Mesodermal cell (in vitro differentiated cells): ENCODE measurements around the gene SMIM38. TPM values are rescaled to one million over a fixed set of nuclear protein-coding genes. Genes with fewer than 3 reads are reported as not detected.

Experiments
- H3K27ac ChIP-seq: 2 replicates; pipeline ENCODE4 v1.7.0; 2013; ENCODE audit warnings: mild to moderate bottlenecking, low read depth, low read length, moderate library complexity; ENCODE audit not compliant: severe bottlenecking
- H3K36me3 ChIP-seq: 2 replicates; pipeline ENCODE4 v1.7.1; 2013; ENCODE audit warnings: mild to moderate bottlenecking, low read length, moderate library complexity; ENCODE audit not compliant: control insufficient read depth, insufficient read depth
- H3K4me1 ChIP-seq: one replicate; pipeline ENCODE4 v1.7.1; 2013; ENCODE audit warnings: mild to moderate bottlenecking, low read length; ENCODE audit not compliant: insufficient read depth, control insufficient read depth, poor library complexity, severe bottlenecking
- H3K4me3 ChIP-seq: 2 replicates; pipeline ENCODE4 v1.7.0; 2013; ENCODE audit warnings: low read length, control low read depth, mild to moderate bottlenecking; ENCODE audit not compliant: insufficient read depth, poor library complexity, severe bottlenecking; ENCODE audit errors: extremely low read depth
- H3K9me3 ChIP-seq: 2 replicates; pipeline ENCODE4 v1.7.1; 2013; ENCODE audit warnings: mild to moderate bottlenecking, low read length, moderate library complexity; ENCODE audit not compliant: control insufficient read depth
- WGBS, 2 experiments: methylation state at CpG; one replicate each; pipeline ENCODE4 v1.1.5; 2013; ENCODE audit warnings: missing lambda C conversion rate in 2 of 2; ENCODE audit not compliant: insufficient coverage in 2 of 2; 5-methylcytosine and 5-hydroxymethylcytosine counted together
- polyA plus RNA-seq, 2 experiments: library from polyadenylated mRNA; stranded (reverse); fragments of 50-300 nt; gene quantifications; one replicate each; pipeline ENCODE4 v1.2.3, GENCODE V29; 2013

Gene SMIM38
- polyA plus RNA-seq (2013, experiment 1 of 2), result 0.29 TPM
- 0.20 TPM for polyA plus RNA-seq (2013, experiment 2 of 2)

GRCh38 chr11:69155302-69156234 lies at the start of gene SMIM38:
SMIM38 (plus strand) TSS chr11:69155935; CDS start chr11:69157847, 1,912 bp downstream.
- Histone ChIP-seq H3K36me3 (no peaks in the 10 kb centered on the region), H3K27ac (peak within 1 kb of the TSS; percentile 80), H3K4me1 (peaks cover 58% of the 10 kb centered on the region), H3K4me3 (no peak within 1 kb of the TSS), H3K9me3 (no peaks in the 10 kb centered on the region)
- 87 to 93% methylated on average over 28 to 31 of the region's 32 CpGs for WGBS, 2 experiments

- 93 to 94% methylated on average over 19 to 20 of the region's 23 CpGs for WGBS, 2 experiments
- H3K9me3 ChIP-seq, result no peaks in the 10 kb centered on the region
- H3K36me3 ChIP-seq, result no peaks in the 10 kb centered on the region
- H3K4me1 ChIP-seq, result peaks cover 4% of the 10 kb centered on the region
- H3K27ac ChIP-seq, result no peak overlapping the region
- H3K4me3 ChIP-seq, result no peak overlapping the region
Observed at GRCh38 chr11:69106031-69106811, 49.5 kb upstream of the SMIM38 start.

GRCh38 chr11:69107413-69107812 lies 48.3 kb upstream of the SMIM38 start:
- Histone ChIP-seq H3K4me3 (no peak overlapping the region), H3K4me1 (no peaks in the 10 kb centered on the region), H3K9me3 (no peaks in the 10 kb centered on the region), H3K36me3 (no peaks in the 10 kb centered on the region), H3K27ac (no peak overlapping the region)

GRCh38 chr11:69108030-69108429 lies 47.7 kb upstream of the SMIM38 start:
- 92 to 98% methylated on average over 6 to 7 of the region's 7 CpGs for WGBS, 2 experiments
- Histone ChIP-seq H3K4me1 (no peaks in the 10 kb centered on the region), H3K9me3 (no peaks in the 10 kb centered on the region), H3K4me3 (no peak overlapping the region), H3K27ac (no peak overlapping the region), H3K36me3 (no peaks in the 10 kb centered on the region)

- Histone ChIP-seq H3K27ac (no peak overlapping the region), H3K4me3 (no peak overlapping the region), H3K4me1 (no peaks in the 10 kb centered on the region), H3K9me3 (no peaks in the 10 kb centered on the region), H3K36me3 (no peaks in the 10 kb centered on the region)
- WGBS, 2 experiments, result 65 to 82% methylated on average over 4 to 5 of the region's 5 CpGs
Observed at GRCh38 chr11:69108559-69108958, 47.2 kb upstream of the SMIM38 start.

GRCh38 chr11:69109101-69109500 lies 46.6 kb upstream of the SMIM38 start:
- H3K4me3 ChIP-seq, result no peak overlapping the region
- H3K4me1 ChIP-seq, result no peaks in the 10 kb centered on the region
- H3K27ac ChIP-seq, result no peak overlapping the region
- H3K36me3 ChIP-seq, result no peaks in the 10 kb centered on the region
- 63 to 100% methylated on average over 2 of the region's 2 CpGs for WGBS, 2 experiments
- H3K9me3 ChIP-seq, result no peaks in the 10 kb centered on the region

GRCh38 chr11:69110451-69110850 lies 45.3 kb upstream of the SMIM38 start:
- WGBS, 2 experiments, result 88 to 94% methylated on average over 6 of the region's 6 CpGs
- Histone ChIP-seq H3K4me1 (no peaks in the 10 kb centered on the region), H3K27ac (no peak overlapping the region), H3K36me3 (no peaks in the 10 kb centered on the region), H3K9me3 (no peaks in the 10 kb centered on the region), H3K4me3 (no peak overlapping the region)

- Histone ChIP-seq H3K9me3 (no peaks in the 10 kb centered on the region), H3K4me3 (no peak overlapping the region), H3K27ac (no peak overlapping the region), H3K4me1 (peaks cover 4% of the 10 kb centered on the region), H3K36me3 (no peaks in the 10 kb centered on the region)
- 90 to 93% methylated on average over 14 to 17 of the region's 20 CpGs for WGBS, 2 experiments
Observed at GRCh38 chr11:69111624-69112542, 43.9 kb upstream of the SMIM38 start.

- WGBS, 2 experiments, result 86 to 92% methylated on average over 9 to 10 of the region's 10 CpGs
- Histone ChIP-seq H3K4me1 (peaks cover 4% of the 10 kb centered on the region), H3K27ac (no peak overlapping the region), H3K4me3 (no peak overlapping the region), H3K9me3 (no peaks in the 10 kb centered on the region), H3K36me3 (no peaks in the 10 kb centered on the region)
Observed at GRCh38 chr11:69113226-69113625, 42.5 kb upstream of the SMIM38 start.

GRCh38 chr11:69113646-69114340 lies 41.9 kb upstream of the SMIM38 start:
- H3K36me3 ChIP-seq, result no peaks in the 10 kb centered on the region
- no peaks in the 10 kb centered on the region for H3K9me3 ChIP-seq
- WGBS, 2 experiments, result 95 to 97% methylated on average over 16 of the region's 22 CpGs
- no peak overlapping the region for H3K27ac ChIP-seq
- peaks cover 4% of the 10 kb centered on the region for H3K4me1 ChIP-seq
- no peak overlapping the region for H3K4me3 ChIP-seq
